ENCODE measurements around the gene SCFD2.

The SCFD2 gene

DNA sequence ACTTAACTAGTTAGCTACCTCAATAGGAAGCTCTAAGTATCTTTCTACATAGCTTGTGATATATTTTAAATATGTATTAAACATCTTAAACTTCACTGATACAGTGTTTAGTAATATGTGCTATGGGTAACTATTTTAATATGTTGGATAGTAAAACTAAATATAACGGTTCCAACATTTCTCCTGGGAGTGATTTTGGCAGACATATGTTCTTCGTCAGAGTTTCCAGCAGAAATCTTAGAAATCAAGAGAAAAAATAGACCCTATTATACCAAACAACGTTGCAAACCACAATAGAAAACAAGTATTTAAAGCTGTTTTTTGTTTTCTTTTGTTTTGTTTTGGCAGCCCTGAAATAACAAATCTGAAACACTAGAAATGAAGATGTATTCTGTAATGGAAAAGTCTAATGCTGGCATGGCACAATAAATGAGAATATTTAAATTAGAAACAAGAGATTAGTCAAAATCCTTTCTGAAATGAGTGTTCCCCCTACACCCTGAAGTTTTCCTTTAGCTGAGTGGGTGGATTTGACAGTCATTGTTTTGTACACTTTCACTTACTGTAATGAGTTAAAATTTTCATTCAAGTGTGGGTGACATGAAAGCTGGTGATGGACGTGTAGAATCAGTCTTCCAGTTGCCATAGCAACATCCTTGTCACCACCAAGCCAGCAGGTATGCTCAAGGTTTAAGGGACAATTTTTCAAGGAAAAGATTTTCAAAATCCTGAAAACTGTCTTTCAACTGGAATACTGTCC lies 233.5 kb downstream of the SCFD2 start:
- no peak for DNase-seq

DNA sequence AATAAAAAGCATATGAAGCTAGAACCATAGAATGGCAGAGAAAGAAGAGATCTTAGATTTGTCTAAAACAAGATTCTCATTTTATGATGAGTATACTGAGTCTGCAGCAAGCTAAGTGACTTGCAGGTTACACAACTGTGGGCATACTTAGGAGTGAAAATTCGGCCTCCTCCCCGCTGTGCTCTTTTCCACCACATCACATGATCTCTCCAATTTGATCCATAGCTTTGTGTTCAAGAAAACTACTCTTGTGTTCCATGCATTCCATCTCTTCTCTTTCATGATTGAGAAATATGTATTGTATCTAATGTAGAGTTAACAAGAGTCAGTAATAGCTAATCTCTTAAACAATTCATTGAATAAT lies 234.3 kb downstream of the SCFD2 start:
- DNase-seq: no peak

DNA sequence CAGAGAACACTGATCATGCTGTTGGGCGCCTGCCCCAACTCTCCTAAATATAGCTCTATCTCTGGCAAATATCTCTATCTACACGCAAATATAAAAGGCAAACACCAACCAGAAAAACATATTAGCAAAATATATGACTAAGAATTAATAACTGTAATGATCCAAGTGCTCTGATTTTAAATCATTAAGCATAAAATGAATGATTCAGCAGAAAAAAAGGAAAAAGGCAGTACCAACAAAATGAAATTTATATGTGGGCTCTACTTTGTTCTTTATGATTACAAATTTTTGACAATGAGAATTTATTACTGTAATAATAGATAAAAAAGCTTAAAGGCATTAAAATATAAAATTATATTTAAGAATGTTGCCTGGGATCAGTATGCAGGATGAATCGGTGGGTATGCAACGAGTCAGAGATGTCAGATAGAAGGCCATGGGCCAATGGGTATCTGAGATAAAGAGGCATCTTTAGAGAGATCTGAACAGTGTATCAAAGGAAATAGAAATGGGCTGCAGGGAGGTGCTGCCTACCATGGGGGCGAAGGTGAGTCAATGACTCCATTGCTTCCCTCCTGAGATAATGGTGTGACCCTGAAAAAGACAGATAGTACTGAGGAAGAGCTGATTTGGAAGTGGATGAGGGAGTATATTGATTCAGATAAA lies 234.8 kb downstream of the SCFD2 start:
- no peak for DNase-seq

DNA sequence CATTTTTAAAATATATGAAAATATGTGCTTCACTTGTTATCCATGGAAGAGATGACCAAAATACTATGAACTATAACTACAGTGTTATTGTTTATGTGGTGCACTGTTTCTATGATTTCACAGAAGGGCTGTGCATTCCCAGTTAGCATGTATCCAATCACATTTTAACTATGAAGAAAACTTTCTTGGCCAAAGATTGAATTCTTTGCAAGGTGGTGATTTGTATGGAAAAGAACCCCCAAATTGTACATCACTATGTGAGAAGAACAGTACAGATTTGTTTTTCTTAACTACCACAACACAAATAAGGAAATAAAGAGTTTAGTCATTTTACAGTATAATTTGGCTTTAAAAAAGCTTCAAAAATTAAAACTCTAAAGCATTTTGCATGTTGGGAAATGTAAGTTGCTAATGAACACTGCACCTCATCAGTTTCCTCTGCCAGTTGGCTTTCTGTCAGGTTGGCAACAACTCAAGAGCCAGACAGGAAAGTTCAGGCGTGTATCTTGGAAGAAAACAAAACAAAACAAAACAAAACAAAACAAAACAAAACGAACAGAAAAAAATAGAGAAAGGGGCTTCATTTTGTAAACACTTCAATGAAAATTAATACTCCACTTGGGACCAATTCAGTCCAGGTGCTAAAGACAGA lies 237.0 kb downstream of the SCFD2 start:
- no peak for DNase-seq

DNA sequence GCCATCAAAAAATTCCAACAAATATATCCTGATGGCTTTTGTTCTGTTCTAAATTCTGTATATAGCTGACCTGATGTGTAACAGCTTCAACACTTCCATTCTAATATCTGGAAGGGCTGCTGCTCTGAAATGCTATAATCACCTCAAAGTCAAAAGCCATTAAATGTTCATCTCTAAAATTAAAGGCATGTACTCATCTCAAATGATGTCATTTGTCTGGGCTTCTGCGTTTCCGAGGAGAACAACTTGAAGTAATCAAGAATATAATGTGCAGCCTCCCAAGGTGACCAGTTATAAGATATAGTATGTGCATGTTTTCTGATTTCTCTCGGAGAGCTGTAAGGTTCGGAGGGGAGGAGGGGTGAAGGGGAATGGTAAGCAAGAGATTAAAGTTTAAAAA lies 237.6 kb downstream of the SCFD2 start:
- DNase-seq: no peak

DNA sequence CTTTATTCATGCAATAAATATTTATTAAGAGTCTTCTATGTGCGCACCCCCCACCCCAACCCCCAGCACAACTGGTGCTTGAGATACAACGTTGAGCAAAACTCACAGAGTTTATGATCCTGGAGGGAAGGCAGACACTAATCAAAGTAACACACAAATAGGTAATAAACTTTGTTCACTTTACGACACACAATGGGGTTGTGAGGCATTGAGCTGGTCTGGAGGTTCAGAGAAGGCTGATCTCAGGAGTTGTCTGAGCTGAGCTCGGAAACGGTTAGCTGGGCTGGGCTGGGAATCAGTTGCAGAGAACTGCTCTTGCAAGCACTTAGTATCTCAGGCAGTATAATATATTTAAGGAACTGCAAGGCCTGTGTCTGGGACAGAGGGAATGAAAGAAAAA lies 238.5 kb downstream of the SCFD2 start:
- DNase-seq: no peak

DNA sequence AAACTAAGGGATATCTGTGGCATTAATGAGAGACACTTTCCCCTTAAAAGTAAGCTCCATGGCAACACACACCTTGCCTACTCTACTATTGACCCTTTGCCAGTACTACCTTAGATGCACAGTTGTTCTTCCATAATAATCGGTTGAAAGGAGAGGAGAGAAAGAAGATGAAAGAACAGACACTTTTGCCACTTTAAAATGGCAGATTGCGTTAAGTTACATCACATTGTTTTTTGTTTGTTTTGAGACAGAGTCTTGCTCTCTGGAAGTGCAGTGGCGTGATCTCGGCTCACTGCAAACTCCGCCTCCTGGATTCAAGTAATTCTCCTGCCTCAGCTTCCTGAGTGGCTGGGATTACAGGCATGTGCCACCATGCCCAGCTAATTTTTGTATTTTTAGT lies 239.8 kb downstream of the SCFD2 start:
- no peak for DNase-seq

DNA sequence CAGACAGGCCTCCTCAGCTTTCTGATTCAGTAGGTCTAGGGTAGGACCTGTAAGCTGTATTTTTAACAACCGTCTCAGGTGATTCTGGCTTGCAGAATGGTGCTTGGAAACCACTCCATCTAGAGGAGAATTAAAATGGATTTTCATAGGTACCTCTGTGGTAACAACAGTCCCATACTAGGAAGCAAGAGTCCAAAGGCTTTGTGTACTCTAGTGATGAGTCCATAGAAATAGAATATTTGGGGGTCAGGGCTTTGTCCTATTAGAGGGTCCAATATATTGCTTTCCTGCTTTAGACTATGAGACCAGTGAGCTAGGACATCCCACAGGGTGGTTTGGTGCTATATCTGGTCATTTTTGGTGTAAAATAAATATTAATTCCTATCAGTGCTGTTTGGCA lies 242.0 kb downstream of the SCFD2 start:
- DNase-seq: no peak

DNA sequence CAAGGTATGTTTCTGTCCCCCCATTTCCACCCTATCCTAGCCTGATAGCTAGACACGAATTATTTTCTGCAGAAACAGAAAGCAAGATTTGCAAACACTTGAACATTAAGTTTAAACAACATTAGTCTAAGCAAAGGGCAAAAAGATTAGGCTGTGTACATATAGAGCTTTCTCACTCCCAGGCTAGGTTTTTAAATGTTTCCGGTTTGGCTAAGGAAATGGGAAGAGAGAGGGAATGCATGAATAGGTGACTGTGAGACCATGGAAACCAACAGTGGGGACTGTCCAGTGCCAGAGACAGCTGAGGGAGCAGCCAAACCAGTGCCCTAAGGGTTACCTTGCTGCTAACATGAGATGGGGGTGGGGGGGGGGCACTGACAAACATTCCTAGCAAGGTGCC lies 242.7 kb downstream of the SCFD2 start:
- no peak for DNase-seq

DNA sequence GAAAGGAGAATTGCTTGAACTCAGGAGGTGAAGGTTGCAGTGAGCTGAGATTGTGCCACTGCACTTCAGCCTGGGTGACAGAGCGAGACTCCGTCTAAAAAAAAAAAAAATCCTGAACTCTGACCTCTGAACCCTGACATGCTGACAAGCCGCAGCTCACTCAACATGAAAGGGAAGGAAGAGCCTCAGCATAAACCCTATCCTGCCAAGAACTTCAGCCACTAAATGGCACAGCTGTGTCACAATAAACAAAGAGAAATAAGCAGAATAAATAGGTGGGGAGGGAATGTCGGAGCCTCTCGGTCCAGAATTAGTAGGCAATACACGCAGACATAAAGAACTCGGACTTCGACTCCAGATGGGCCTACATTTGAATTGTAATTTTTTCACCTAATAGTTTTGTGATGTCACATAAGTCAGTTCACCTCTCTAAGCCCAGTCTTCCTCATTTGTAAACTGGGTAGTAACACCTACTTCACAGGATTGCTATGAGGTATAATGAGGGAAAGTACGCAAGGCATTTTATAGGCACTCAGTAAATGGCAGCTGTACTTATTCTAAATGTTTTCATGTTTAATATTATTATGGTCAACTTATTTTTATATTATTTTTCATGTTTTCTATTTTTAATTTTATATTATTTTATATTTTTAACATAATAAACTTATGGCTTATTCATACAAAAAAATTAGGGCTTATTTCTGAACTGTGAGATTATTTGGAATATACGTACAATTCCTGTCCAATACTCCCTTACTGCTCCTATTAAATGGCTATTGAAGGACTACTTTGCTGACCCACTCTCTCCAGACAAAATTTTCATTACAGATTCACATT lies 243.4 kb downstream of the SCFD2 start:
- DNase-seq: no peak

DNA sequence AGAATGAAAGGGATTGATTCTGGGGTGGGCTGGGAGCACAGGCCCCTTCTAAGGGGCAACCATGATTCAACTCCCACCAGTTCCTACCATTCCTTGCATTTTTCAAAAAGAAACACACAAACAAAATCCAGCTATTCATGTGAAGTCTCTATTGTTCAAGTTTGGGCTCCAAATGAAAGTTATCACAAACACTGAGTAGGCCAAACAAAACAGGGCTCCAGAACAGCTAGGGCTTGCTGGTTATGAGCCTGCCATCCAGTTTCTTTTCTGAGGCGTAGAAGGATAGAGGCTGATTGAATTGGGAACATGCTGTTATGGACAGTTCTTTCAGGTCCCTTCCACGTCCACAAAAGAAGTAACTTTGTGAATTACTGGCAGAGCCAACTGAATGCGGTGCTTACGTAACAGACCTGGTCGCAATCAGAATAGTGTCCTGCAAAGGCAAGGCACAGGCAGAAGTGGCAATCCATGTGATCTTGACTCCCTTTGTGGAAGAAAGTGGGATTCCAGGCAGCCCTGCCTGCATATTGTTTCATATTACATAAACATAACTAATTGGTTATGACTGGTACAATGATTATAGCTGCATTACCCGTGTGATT lies 244.5 kb downstream of the SCFD2 start:
- DNase-seq: no peak

DNA sequence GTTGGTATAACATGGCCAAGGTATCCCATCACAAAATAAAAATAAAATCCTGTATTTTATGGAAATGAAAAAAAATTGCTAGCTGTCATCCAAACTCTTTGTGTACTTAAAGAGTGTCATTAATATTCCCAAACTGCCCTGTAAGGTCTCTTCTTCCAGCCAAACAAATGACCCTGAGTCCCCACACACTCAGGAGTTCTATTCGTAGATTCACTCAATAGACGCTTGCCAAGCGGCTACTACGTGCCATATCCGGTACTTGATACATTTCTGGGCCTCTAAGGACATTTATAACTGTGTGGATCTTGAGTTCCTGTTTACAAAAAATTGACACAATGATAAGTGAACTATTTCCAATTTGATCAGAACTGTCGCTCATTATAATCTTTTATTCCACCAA lies 245.1 kb downstream of the SCFD2 start:
- DNase-seq: no peak

DNA sequence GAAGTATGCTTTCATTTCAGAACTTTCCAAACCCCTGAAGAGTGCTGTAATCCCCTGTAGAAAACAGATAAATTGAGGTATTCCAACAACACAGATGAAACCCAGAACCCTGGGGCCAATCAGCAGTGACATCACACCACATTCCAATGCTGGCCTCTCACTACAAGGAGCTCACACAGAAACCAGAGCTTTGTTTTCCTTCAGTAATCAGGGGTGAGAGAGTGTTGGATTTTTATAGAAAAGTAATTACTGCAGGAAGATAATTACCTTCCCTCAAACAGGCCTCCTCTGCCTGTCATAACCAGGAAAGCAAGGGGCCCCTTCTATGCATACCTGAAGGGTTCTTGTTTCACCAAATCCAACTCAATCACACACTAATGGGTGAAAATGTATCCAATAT lies 246.2 kb downstream of the SCFD2 start:
- DNase-seq: no peak

DNA sequence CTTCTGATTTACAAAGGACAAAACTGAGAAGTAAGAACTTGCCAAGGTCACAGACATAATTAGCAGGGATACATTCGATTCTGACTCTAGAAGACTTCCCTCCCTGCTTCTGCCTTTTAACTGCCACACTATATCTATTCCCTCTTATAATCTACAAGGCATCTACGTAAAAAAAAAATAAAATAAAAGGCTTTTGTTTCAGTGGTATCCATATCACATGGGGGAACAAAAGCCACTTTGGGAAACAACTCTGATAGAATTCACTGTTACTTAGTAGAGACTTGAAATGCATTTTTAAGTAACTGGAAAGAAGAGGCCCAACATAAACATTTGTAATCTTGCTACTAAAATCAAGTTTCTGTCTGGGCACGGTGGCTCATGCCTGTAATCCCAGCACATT lies 247.2 kb downstream of the SCFD2 start:
- no peak for DNase-seq

DNA sequence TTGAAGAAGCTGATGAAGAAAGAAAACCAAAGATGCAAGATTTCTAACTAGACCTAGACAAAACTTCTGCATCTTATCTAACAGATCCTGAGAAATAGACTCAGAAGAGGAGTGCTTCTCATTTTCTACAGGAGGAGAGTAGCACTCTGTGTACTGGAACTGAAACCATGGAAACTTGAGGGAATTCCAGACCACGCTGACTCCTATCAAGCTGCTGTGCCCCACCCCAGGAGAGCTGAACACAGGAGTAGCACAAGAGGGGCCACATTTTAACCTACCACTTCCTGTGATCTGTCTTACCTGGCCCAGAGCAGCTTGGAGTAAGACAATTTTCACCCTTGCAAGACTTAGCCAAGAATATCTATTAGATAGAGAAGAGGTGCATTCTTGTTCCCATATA lies 248.9 kb downstream of the SCFD2 start:
- DNase-seq: no peak

DNA sequence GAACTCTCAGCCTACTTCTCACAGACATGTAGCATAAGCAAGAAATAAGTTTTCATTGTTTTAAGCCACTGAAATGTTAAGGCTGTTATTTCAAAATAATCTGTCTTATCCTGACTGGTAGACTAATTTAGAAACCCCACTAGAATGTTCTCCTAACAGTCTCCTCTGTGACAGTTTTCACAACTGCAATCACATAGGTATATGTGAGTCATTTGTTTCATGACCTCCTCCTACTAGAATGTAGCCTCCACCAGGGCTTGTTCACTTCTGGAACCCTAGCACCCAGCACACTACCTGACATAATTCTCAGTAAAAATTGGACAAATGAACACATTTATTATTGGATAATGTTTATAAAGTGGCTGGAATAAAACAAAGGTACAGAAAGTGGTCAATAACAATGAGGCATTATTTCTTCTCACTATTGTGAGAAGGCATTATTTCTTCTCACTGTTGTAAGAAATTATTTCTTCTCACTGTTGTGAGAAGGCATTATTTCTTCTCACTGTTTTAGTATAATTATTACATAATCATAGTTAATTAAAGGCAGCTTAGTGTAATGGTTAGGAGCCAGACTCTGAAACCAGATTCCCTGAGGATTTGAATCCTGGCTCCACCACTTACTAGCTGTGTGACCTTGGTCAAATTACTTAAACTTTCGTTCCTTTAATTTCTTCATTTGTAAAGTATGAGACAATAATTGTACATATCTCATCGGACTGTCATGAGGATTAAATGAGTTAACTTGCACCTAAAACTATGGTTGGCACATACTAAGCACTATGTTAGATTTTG lies 252.2 kb downstream of the SCFD2 start:
- no peak for DNase-seq

DNA sequence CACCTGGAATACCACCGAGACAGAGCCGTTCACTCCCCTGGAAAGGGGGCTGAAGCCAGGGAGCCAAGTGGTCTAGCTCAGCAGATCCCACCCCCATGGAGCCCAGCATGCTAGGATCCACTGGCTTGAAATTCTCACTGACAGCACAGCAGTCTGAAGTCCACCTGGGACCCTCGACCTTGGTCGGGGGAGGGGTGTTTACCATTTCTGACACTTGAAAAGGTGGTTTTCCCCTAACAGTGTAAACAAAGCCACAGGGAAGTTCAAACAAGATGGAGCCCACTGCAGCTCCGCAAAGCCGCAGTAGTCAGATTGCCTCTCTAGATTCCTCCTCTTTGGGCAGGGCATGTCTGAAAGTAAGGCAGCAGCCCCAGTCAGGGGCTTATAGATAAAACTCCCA lies 260.5 kb downstream of the SCFD2 start:
- no peak for DNase-seq

DNA sequence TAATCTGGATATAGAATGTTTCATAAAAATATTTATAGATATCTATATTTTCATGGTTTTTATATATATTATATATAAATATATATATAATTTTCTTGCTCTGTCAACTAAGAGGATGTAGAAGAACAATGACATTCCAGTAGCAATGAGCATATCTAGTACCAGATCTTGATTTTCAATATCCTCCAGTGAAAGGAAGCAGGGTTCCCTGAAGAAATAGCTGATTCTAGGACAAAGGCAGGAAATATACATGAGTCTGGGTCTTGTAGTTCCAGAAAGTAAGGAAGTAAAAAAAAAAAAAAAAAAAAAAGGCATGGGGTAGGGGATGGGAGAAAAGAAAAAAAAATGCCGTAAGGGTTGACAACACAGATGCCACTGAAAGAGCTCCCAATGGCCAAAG lies 262.4 kb downstream of the SCFD2 start:
- no peak for DNase-seq

DNA sequence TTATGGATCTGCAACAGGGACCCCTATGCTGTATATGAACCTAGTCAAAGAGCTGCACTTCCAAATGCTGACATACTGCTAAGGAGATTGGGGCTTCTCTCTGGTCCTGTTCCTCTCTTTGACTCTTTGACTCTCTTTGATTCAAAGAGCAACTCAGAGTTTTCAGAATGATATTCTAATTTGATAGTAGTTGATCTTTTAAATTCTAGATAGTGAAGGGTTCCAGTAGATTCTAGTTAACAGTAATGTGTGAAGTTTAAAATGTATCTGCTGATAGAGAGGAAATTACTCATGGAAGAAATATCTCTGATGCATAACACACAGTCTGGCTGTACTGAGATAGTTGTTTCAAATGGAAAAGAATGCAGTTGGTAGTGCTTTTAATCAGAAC lies 264.7 kb downstream of the SCFD2 start:
- DNase-seq: no peak

DNA sequence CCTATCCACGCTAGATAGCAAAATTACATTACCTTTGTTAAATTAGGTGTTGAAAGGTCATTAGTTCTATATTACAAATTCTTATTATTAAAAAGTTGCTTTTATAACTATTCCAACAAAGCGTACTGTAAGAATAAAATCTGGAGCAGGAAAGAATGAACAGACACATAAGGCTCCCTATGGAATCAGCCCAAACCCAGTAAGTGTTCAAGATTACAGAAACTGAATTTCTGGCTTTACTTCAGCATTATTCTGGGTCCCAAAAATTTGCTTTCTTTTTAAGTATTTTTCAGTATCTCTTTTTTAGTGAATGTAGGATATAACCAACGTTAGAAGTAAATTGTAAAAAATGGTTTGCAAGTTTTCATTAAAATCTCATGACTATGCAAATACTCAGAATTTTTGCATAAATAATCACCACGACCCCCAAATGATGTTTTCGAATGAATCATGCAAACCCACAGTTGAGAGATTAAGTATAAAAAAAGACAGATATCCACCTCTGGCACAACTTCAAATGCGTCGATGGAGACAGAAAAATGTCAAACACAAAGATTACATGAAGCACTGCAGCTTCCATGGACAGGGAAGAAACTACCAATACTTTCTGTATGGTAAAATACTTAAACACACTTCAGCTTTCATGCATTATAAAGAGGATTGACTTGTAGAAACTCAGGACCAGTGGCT lies 265.2 kb downstream of the SCFD2 start:
- DNase-seq: no peak

DNA sequence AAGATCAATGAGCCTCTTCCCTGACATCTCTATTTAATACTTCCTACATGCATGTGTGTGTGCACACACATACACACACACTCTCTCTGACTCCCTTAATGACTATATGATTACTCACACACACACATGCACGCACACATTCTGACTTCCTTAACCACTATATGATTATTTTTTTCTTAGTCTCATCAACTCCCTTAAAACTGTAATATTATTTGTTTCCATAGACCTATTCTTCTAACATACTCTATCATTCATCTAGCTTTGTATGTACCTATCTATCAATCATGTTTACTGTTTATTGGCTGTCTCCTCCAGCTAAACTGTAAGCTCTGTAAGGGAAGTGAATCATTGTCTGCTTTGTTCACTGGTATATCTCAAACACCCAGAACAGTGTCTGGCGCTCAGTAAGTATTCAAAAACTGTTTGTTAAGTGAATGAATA lies 267.2 kb downstream of the SCFD2 start:
- no peak for DNase-seq

DNA sequence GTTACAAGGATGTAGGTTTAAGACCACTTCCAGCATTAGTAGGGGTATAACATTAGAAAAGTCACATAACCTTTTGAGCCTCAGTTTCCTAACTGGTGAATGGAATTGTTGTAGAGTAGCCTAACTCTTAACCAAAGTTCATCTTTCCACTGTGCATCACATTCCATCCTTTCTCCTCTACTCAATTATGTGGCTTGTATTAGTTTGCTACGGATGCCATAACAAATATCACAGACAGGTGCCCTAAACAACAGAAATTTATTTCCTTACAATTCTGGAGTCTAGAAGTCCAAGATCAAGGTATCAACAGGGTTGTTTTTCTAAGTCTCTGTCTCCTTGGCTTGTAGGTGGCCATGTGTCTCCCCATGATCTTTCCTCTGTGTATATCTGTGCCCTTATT lies 271.8 kb downstream of the SCFD2 start:
- no peak for DNase-seq
